Muscle layer of duodenum (tissue), 2 donors: ENCODE measurements around the gene MBD4.
A peak's percentile ranks its signal among the peaks of the same experiment; 100 is the strongest.
"Not testable (repeated sequence)": the region's sequence is repeated elsewhere in the genome, so short reads cannot be mapped to it uniquely, and the experiment has no call there.

ENCODE experiments used
- H3K27ac ChIP-seq: one replicate; pipeline ENCODE4 v1.7.0; 2013; ENCODE audit warnings: mild to moderate bottlenecking, low read length
- H3K27me3 ChIP-seq: one replicate; pipeline ENCODE4 v1.7.0; 2013; ENCODE audit warnings: low read depth, mild to moderate bottlenecking, control low read depth, low read length
- H3K36me3 ChIP-seq, 2 donors: one replicate each; pipeline ENCODE4 v1.7.0; 2013; ENCODE audit warnings: low read length in 2 of 2, control low read depth in 1 of 2, mild to moderate bottlenecking in 1 of 2; ENCODE audit not compliant: insufficient read depth in 2 of 2, control insufficient read depth in 1 of 2
- H3K4me1 ChIP-seq, 2 donors: one replicate each; pipeline ENCODE4 v1.7.0; 2013; ENCODE audit warnings: low read length in 2 of 2, mild to moderate bottlenecking in 2 of 2, control low read depth in 1 of 2, moderate library complexity in 1 of 2; ENCODE audit not compliant: insufficient read depth in 2 of 2, control insufficient read depth in 1 of 2
- H3K4me3 ChIP-seq, 2 donors: one replicate each; pipeline ENCODE4 v1.7.0; 2013; ENCODE audit warnings: low read length in 2 of 2, low read depth in 1 of 2, mild to moderate bottlenecking in 1 of 2
- H3K9me3 ChIP-seq, 2 donors: one replicate each; pipeline ENCODE4 v1.7.0; 2013; ENCODE audit warnings: low read length in 2 of 2, control low read depth in 1 of 2, mild to moderate bottlenecking in 1 of 2; ENCODE audit not compliant: control insufficient read depth in 1 of 2
- donor health status: healthy.

Gene MBD4

GRCh38 chr3:129389572-129389937 lies 50.2 kb downstream of the MBD4 start:
- H3K27me3 ChIP-seq, result no peaks in the 10 kb centered on the region
- H3K4me1 ChIP-seq, result peaks cover 0 to 4% of the 10 kb centered on the region in 2 donors
- H3K4me3 ChIP-seq, result no peak overlapping the region
- H3K9me3 ChIP-seq, result no peaks in the 10 kb centered on the region
- H3K36me3 ChIP-seq, result peaks cover 23 to 52% of the 10 kb centered on the region in 2 donors
- no peak overlapping the region for H3K27ac ChIP-seq

GRCh38 chr3:129388791-129389571 lies 50.8 kb downstream of the MBD4 start:
- Histone ChIP-seq H3K36me3 (peaks cover 23 to 52% of the 10 kb centered on the region in 2 donors), H3K27ac (peak overlapping the region; percentile 63)
- H3K9me3 ChIP-seq, H3K4me3 ChIP-seq, H3K4me1 ChIP-seq, H3K27me3 ChIP-seq: not testable (repeated sequence)

- Histone ChIP-seq H3K4me3 (no peak overlapping the region), H3K9me3 (no peaks in the 10 kb centered on the region), H3K27ac (no peak overlapping the region), H3K36me3 (peaks cover 18 to 39% of the 10 kb centered on the region in 2 donors), H3K4me1 (peaks cover 0 to 4% of the 10 kb centered on the region in 2 donors), H3K27me3 (no peaks in the 10 kb centered on the region)
Observed at GRCh38 chr3:129387487-129387886, 52.3 kb downstream of the MBD4 start.

- Histone ChIP-seq H3K36me3 (peaks cover 18 to 34% of the 10 kb centered on the region in 2 donors), H3K4me1 (peaks cover 0 to 4% of the 10 kb centered on the region in 2 donors), H3K9me3 (no peaks in the 10 kb centered on the region), H3K4me3 (no peak overlapping the region), H3K27me3 (no peaks in the 10 kb centered on the region), H3K27ac (no peak overlapping the region)
Observed at GRCh38 chr3:129386984-129387383, 52.8 kb downstream of the MBD4 start.

GRCh38 chr3:129385507-129385906 lies 54.2 kb downstream of the MBD4 start:
- not testable (repeated sequence) for H3K27ac ChIP-seq, H3K9me3 ChIP-seq, H3K4me1 ChIP-seq, H3K4me3 ChIP-seq, H3K27me3 ChIP-seq
- H3K36me3 ChIP-seq, result peaks cover 13 to 22% of the 10 kb centered on the region in 2 donors

GRCh38 chr3:129384594-129385323 lies 55.0 kb downstream of the MBD4 start:
- Histone ChIP-seq H3K9me3 (no peaks in the 10 kb centered on the region), H3K27ac (no peak overlapping the region), H3K4me3 (no peak overlapping the region), H3K36me3 (peaks cover 10 to 19% of the 10 kb centered on the region in 2 donors), H3K27me3 (no peaks in the 10 kb centered on the region), H3K4me1 (peaks cover 0 to 4% of the 10 kb centered on the region in 2 donors)

GRCh38 chr3:129384103-129384502 lies 55.6 kb downstream of the MBD4 start:
- H3K36me3 ChIP-seq, result peaks cover 4 to 13% of the 10 kb centered on the region in 2 donors
- not testable (repeated sequence) for H3K4me1 ChIP-seq, H3K4me3 ChIP-seq, H3K9me3 ChIP-seq, H3K27ac ChIP-seq, H3K27me3 ChIP-seq

- Histone ChIP-seq H3K4me3 (no peak overlapping the region), H3K27me3 (no peaks in the 10 kb centered on the region), H3K36me3 (peaks cover 4 to 12% of the 10 kb centered on the region in 2 donors), H3K4me1 (no peaks in the 10 kb centered on the region), H3K27ac (no peak overlapping the region), H3K9me3 (no peaks in the 10 kb centered on the region)
Observed at GRCh38 chr3:129383292-129383860, 56.4 kb downstream of the MBD4 start.

- Histone ChIP-seq H3K27ac (no peak overlapping the region), H3K4me1 (no peaks in the 10 kb centered on the region), H3K4me3 (no peak overlapping the region), H3K27me3 (no peaks in the 10 kb centered on the region), H3K9me3 (no peaks in the 10 kb centered on the region), H3K36me3 (peaks cover 4 to 5% of the 10 kb centered on the region in 2 donors)
Observed at GRCh38 chr3:129382366-129382765, 57.4 kb downstream of the MBD4 start.
